Activated CD4-positive, CD25-positive, alpha-beta regulatory T cell treated with anti-CD3 and anti-CD28 coated beads, Interleukin-2, amount 50 U/mL, for 16 hours (primary cell): Measurements from ENCODE around the gene BTBD1.
"Not testable (repeated sequence)": the region's sequence is repeated elsewhere in the genome, so short reads cannot be mapped to it uniquely, and the experiment has no call there.

Source experiments
- DNase-seq: peaks from one replicate; pipeline ENCODE4 v3.0.0-alpha.2; 2020; ENCODE audit warnings: low read depth, low spot score

The BTBD1 gene

DNA sequence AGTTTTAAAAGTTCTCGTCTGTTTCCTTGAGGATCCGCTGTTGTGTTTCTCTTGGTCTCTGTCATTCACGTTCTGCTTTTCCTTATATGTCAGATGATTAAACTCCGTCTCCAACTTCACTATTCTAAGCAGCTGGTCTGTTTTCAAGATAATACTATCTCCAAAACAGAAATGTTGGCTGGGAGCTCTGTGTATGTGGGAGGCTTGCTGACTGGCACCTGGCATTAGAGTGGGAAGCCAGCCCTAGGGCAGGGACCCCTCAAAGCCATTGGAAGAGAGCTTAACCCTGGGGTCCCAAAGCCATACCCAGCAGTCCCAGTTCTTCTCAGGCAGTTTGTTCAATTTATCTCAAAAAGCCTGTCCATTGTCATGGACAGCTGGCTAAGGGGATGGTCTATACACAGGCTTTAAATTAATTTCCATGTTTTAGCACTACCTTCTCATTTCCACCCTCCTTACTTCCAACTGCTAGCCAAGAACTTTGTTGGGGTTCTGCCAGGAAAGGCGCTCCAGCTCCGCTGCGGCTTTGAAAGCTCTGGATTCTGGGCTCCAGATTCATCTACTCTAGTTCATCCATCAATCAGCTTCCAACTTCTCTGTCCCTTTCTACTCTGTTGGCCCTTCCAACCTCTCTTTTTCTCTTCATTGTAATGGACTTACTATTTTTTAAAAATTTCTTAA is 9.2 kb downstream of the BTBD1 start:
- no peak for DNase-seq

DNA sequence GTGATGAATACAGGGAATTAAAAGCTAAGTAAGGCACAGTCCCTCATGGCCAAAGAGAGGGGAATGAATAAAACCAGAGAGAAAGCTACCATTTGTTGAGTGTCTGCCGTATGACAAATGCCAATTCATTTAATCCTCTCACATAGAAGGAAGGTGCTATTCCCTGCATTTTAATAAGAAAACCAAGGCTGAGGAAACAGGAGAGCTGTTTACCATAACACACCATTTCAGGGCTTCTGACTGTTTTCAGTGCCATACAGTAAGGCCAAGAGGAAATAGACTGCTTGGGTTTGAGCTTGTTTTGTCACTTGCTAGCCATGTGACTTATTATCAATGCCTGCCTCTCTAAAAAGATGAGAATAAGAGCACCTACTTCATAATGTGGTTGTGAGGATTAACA is 10.1 kb downstream of the BTBD1 start:
- no peak for DNase-seq

DNA sequence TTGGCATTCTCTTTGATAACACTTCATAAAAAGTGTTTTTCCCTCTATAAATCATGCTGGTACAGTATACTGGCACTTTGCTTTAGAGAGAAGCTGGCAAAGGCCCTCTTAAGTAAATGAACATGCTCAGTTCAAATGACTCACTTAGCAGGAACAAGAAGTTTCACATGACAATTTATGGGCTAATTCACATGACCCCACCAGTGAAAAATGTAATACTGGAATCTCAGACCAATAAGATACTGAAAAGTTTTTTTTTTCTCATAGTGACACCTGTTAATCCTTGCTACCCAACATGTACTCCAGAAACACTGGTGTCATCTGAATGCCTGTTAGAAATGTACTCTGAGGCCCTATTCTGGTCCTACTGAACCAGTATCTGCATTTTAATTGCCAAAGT is 13.9 kb downstream of the BTBD1 start:
- DNase-seq = no peak

DNA sequence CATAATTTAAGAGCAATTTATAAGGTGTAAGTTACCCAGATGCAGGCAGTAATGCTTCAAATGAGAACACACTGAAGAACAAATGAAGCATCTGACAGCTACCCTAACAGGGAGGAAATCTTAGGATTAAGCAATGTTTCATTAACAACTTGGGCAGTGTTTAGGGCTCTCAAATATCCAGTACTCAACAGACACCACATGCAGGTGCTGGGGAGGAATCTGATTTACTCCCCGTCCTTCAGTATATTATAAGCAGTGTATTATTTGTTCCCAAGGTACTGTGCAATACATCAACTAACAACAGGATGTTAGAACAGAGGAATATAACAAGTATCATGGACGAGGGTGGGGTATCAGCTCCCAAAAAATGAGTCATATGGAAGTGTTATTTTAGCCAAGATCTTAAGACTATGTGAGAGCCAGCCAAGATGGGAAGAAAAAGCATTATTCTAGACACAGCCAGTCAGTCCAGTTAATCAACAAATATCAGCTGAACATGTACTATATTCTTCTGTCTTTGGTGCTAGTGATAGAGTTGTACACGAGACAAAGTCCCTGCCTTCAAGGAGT is 20.4 kb downstream of the BTBD1 start:
- no peak for DNase-seq

DNA sequence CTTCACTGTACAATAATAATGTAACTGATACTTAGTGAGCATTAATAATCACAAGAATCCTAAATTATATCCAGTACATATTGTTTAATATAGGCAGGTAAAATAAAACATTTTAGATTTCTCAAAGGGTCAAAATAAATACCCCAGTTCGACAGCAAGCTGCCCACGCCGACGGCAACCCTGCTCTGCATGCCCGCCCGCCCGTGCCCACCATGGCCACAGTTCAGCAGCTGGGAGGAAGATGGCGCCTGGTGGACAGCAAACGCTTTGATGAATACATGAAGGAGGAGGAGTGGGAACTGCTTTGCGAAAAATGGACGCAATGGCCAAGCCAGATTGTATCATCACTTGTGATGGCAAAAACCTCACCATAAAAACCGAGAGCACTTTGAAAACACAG is 22.9 kb downstream of the BTBD1 start:
- no peak for DNase-seq

DNA sequence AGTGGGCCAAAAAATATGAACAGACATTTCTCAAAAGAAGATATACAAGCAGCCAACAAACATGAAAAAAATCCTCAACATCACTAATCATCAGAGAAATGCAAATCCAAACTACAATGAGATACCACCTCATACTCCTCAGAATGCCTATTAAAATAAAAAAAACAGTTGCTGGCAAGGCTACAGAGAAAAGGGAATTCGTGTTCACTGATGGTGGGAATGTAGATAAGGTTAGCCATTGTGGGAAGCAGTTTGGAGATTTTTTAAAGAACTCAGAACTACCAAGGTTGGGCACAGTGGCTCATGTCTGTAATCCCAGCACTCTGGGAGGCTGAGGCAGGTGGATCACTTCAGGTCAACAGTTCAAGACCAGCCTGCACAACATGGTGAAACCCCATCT is 27.8 kb downstream of the BTBD1 start:
- no peak for DNase-seq

DNA sequence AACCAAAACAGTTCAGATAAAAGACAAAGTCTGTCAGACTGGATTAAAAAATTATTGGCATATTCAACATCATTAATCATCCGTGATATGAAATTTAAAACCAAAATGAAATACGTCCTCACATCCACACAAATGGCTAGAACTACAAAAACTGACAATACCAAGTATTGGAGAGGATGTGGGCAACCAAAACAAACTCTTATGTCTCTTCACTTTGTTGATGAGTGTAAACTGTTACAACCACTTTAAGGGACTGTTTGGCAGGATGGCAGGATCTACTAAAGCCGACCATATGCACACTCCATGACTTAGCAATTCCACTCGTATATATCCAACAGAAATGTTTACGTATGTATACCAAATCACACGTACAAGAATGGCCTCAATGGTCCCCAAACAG is 30.8 kb downstream of the BTBD1 start:
- DNase-seq = no peak

DNA sequence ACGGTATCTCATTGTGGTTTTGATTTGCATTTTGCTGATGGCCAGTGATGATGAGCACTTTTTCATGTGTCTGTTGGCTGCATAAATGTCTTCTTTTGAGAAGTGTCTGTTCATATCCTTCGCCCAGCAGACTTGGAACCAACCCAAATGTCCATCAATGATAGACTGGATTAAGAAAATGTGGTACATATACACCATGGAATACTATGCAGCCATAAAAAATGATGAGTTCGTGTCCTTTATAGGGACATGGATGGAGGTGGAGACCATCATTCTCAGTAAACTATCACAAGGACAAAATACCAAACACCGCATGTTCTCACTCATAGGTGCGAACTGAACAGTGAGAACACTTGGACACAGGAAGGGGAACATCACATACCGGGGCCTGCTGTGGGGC is 35.8 kb downstream of the BTBD1 start:
- not testable (repeated sequence) for DNase-seq

DNA sequence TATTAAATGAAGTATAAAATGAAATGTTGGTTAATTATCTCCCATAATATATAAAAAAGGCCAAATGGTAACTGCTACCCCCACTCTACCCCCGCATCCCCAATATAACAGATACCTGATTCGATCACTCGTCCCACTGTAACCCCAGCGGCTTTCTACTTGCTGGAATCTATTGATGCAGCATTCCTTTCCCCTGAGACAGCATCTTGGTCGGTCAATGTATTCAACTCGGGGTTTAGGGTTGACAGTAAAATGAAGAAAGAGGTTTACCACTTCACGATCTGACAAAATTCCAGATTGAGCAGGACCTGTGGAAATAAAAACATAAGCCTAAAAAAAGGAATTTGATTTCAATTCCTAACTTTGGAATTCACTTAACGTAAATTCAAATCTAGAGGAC is 37.0 kb downstream of the BTBD1 start:
- no peak for DNase-seq

DNA sequence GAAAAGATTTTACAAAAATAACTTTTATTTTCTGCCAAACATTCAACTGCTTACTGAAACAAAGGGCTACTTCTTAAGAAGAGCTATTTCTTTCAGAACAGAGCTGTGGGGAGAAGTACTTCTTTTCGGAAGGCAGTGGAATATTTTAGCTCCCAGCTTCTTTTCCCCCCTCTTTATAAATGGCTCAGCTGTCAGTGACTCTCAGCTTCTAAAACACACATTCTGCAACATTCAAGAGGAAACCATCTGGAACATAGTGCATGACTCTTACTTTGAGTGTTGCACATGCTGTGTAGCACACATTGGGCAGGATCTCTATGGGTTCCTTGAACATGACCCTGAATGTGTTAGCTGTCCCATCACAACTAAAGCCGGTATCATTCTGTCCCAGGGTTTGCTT is 48.6 kb downstream of the BTBD1 start:
- no peak for DNase-seq

DNA sequence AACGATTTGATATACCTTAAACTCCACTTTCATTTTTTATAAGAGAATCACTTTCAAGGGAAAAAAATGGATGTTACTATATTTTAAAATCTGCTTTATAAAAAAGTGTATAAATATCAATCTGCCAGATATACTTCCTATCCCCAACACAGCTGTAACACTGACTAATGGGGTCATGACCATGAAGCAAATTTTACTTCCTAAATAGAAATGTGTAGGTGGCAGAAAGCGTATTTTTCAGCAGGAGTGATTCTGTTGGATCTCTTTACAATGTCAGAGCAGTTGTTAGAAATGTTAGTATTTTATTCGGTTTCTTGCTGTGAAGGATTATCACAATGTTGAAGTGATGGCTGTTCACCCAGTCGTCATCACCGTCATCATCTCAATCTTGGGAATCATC is 50.1 kb downstream of the BTBD1 start:
- no peak for DNase-seq

DNA sequence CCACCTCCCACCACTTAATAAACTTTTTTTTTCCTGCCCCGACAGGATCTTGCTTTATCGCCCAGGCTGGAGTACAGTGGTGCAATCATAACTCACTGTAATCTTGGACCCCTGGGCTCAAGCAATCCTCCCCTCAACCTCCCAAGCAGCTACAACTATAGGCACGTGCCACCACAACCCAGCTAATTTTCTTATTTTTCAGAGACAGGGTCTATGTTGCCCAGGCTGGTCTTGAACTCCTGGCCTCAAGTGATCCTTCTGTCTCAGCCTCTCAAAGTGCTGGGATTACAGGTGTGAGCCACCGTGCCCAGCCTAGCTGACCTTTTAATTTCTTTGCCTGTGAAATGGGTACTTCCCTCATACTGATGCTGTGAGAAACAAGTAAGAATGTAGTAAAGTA is 51.7 kb downstream of the BTBD1 start:
- no peak for DNase-seq

DNA sequence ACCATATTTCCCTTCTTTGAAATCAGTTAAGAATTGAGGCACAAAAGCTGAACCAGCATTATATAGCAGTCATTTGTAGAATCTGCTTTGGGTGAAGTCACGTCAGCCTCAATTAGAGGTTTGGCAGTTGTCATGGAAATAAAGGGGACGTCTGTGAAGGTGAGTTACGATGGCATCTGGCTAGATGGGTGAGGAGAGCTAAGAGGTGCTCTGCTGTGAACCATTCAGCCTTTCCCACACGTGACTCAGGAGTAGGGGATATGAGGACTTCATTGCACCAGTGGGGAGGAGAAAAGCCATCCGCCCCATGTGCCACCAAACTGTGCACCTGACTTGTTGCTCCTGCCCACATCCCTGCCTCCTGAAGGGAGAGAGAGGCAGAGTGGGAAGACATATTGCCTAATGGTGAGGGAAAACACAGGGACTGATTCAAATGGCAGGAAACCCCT is 52.8 kb downstream of the BTBD1 start:
- no peak for DNase-seq

DNA sequence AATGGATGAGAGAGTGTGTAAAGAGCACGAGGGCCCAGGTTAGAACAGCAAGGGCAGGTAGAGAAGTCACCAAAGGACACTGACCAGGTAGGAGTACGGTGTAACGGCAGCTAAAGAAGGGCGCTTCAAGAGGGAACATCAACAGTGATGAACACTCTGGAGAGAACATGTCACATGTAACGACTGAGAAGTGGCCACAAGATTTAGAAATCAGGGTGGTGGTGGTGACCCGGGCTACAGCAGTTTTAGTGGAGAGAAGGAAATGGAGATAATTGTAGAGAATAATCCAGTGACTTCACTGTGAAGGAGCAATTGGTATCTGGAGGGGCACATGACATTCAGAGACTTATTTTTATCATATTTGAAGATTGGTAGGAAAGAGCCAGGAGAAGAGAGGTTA is 54.4 kb downstream of the BTBD1 start:
- no peak for DNase-seq

DNA sequence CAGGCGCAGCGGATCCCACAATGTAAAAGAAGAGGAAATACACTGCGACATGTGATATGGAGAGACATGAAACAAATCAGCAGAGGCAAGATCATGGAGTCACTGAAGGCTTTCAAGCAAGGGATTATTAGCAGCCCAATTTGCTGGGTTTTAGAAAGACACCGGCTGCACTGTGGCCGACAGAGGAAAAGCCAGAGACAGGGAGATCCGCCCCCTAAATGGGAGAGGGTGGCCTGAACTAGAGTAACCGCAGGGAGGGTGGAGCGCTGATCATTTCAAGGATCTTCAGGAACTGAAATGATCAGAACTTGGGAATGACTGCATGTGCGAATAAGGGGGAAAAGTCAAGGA is 55.0 kb downstream of the BTBD1 start:
- no peak for DNase-seq

DNA sequence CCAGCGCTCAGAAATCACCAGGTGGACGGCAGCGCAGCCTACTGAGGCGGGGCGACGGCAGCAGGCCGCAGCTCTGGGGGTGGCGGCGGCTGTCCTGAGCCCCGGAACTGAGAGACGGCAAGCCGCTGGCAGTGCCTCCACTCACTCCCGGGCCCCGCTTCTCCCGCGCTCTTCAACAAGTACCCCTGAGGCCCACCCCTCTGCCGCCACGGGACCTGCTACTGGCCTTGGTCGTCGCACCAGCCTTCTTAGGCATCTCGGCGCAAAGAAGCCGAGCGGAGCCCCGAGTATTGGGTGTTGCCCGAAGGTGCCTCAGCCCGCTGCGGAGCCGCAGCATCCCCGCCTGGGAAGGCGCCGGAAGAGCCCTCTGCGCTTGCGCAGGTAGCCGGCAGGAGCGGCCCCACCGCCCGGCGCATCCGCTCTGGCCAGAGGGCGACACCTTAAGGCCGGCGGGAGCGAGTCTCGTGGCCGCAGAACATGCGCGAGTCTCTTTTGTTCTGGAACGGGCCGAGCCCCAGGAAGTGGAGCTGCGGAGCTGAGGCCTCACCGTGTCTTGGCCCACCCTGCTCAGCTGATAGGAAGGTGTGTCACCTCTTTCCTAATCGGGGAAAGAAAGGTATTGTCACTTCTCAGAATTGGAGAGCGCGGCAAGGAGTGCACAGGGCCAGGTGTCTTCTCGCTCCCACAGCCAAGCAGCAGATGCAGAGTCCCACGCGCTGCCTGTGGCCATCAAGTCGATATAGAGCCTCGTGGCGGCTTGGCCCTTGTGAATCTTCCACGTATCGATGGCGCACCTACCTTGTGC is 55.6 kb downstream of the BTBD1 start, which contains the start of gene C15orf40:
TSS of gene C15orf40 (minus strand) at position 369 of the 805 bp plus-strand sequence. CDS start at position 337, 32 bp downstream.
- peak; percentile 68 for DNase-seq

DNA sequence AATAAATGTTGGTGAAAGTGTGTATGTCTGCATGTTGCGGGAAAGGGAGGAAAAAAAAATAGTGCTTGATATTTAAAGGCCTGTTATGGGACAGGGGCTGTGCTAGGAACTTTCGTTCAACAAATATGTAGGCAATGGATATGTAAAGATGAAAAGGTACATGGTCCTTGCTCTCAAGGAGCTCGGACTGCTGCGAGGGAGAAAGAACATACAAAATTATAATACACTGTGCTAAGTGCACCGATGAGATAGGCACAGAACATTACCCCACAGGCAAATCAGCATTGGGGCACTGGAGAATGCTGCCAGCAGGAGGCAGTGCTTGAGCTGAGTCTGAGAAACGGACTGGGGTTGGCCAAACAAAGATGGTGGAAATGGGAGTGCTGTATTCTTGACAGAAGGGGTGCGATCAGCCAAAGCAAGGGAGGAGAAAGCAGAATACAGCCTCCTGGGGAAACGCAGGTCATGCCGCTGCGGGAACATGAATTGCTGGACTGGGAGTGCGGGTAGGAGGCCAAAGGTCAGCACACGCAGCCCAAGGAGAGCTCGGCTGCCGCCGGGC is 56.3 kb downstream of the BTBD1 start:
- peak; percentile 52 for DNase-seq

DNA sequence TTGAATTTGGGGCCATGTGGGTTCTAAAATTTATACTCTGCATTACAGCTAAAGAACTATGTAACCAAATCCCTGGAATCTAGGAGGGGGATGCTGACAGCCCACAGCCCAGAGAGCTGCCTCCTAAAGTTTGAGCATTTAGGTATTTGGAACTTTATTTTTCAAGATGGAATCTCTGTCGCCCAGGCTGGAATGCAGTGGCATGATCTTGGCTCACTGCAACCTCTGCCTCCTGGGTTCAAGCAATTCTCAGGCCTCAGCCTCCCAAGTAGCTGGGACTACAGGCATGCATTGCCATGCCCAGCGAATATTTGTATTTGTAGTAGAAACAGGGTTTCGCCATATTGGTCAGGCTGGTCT is 66.4 kb downstream of the BTBD1 start:
- not testable (repeated sequence) for DNase-seq

DNA sequence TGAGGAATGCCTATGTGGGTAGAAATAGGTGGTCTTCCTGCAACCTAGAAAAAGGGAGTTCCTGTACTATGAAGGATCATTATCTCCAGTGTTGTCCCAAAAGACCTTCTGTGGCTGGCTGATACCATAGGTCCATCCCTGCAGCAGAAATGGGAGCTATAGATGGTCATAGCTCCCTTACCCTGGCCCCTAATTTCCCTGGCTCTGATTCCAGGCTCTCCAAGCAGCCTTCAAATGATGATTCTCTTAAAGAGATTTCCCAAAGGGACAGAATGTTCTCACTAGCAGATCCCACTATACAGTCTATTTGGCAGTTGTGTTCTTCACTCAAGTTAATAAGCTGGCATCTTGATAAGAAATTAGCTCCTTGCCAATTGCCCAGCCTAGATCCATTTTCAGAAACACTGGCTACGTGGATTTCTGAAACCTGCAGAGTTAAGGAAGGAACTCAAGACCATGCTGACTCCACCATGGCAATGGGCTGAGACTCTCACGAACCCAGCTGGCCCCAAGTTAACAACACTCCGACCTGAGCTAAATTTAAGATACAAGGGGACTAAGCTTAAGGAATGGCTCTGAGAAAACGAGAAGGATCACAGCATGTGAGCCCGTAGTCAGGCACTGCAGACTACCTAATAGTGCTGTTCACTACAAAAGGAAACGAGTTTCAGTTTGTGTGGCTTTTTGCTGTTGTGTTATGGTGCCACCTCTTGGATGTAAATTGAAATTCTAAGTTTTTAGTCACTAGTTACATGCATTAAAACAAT is 67.0 kb downstream of the BTBD1 start:
- DNase-seq = no peak

DNA sequence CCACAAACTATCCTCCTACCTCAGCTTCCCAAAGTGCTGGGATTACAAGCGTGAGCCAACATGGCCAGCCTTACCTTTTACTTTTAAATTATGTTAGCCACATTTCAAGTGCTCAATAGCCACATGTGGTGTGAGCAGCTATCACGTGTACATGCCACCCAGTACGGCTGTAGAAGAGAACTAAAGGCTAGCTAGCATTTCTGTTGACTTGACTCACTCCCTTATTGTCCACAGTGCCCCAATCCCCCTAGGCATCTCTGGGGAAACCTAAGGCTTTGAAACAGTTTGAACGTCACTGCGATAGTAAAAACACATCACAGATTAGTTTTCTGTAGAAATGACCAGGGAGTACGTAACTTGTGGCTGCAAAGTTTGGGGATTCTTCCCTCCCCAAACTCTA is 67.6 kb downstream of the BTBD1 start:
- no peak for DNase-seq

DNA sequence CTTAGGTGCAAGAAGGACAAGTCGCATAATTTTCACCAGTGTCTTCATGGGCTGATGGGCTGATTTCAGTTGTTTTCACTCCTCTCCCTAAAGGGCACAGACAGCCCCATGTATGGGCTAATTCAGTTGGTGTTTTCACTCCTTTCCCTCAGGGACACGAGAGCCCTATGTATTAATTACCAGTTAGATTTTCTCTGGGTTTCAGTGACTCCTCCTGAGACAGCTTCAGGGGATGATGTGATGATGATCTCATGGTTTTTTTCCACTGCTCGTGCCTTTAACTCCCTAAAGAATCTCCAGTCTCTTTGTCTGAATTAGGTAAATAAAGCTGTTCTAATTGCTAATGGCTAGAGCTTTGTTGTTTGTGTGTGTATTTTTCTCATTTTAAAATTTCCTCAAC is 71.1 kb downstream of the BTBD1 start:
- DNase-seq = no peak

DNA sequence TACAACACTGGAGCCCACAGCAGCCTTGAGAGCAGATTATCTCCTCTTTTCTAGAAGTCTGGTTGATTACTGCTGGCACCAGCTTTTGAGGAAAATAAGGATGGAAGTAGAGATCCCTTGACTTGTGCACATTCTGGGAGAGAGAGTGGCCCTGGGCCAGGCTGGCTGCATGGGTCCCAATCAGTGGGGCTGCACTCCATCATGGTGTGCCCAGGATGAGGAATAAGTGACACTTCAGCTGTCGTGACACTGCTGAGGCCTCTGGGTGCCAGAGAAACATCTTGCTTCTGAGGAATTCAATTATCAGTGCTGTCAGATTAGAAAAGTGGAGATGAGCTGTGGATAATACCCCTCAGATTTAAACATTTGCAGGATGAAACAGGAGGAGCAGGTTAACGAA is 72.0 kb downstream of the BTBD1 start:
- DNase-seq = no peak
